ENCODE measurements around the gene GNGT2.
A peak's percentile ranks its signal among the peaks of the same experiment; 100 is the strongest.

GNGT2 gene

GRCh38 chr17:49229076-49229804 lies 18.9 kb upstream of the GNGT2 start:
- Histone ChIP-seq H3K27me3 (peaks cover 31% of the 10 kb centered on the region), H3K4me3 (ENCODE audit: low read depth in 1 of 2, low read length in 1 of 2) (peak overlapping the region; percentile 94 to 95), H3K36me3 (peaks cover 36% of the 10 kb centered on the region), H3K4me1 (ENCODE audit: control insufficient read depth in 1 of 2, insufficient read depth in 1 of 2, low read depth in 1 of 2, low read length in 1 of 2) (peaks cover 72 to 79% of the 10 kb centered on the region in 2 experiments), H3K9me3 (no peaks in the 10 kb centered on the region), H3K27ac (peak overlapping the region; percentile 93)
- no peak for TF ChIP-seq CTCF (IDR thresholded peaks at IDR 0.05)

GRCh38 chr17:49227436-49228261 lies 17.3 kb upstream of the GNGT2 start:
- Histone ChIP-seq H3K4me1 (ENCODE audit: control insufficient read depth in 1 of 2, insufficient read depth in 1 of 2, low read depth in 1 of 2, low read length in 1 of 2) (peaks cover 72 to 80% of the 10 kb centered on the region in 2 experiments), H3K27ac (peak overlapping the region; percentile 66), H3K4me3 (ENCODE audit: low read depth in 1 of 2, low read length in 1 of 2) (peak overlapping the region; percentile 27 to 94), H3K36me3 (peaks cover 52% of the 10 kb centered on the region), H3K27me3 (peaks cover 45% of the 10 kb centered on the region), H3K9me3 (no peaks in the 10 kb centered on the region)
- TF ChIP-seq CTCF (IDR thresholded peaks at IDR 0.05): peak; percentile 81

DNA sequence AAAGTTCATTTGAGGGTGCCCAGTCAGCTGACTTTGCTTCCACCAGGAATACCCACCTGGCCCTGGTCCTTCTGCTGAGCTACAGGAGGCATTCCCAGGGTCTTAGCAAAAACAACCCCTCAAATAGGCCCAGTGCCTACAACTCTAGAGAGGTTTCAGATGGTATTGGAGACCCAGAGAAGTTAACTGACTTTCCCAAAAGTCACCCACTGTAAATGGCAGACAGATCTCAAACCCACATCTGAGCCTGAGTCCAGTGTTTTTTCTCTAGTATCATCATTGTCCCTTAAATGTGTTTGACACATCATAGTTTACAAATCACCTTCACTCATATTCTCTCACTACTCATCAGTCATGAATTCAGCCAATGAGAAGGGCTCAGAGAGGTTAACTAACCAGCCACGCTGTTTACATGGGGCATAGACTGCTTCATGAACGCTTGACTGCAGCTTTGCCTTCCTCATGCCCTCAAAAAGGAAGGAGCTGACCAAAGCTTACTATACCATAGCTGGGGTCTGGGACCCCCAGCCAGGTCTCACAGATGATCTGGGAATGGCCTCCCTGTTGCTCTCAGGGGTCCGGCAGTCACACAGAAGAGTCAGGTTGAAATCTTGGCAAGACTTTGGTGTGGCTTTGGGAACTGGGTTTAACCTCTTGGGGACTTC lies 16.5 kb upstream of the GNGT2 start:
- H3K36me3 ChIP-seq: peaks cover 59% of the 10 kb centered on the region
- H3K4me1 ChIP-seq (ENCODE audit: control insufficient read depth in 1 of 2, insufficient read depth in 1 of 2, low read depth in 1 of 2, low read length in 1 of 2): peaks cover 68 to 77% of the 10 kb centered on the region in 2 experiments
- H3K4me3 ChIP-seq (ENCODE audit: low read depth in 1 of 2, low read length in 1 of 2): peak overlapping the region; percentile 27 to 94
- H3K27ac ChIP-seq: peak overlapping the region; percentile 66
- H3K27me3 ChIP-seq: peaks cover 53% of the 10 kb centered on the region
- no peak for TF ChIP-seq CTCF (IDR thresholded peaks at IDR 0.05)
- no peaks in the 10 kb centered on the region for H3K9me3 ChIP-seq

- H3K9me3 ChIP-seq: no peaks in the 10 kb centered on the region
- peaks cover 57 to 68% of the 10 kb centered on the region in 2 experiments for H3K4me1 ChIP-seq (ENCODE audit: control insufficient read depth in 1 of 2, insufficient read depth in 1 of 2, low read depth in 1 of 2, low read length in 1 of 2)
- H3K4me3 ChIP-seq (ENCODE audit: low read depth in 1 of 2, low read length in 1 of 2): peak overlapping the region in 1 of 2 experiments; percentile 94
- H3K36me3 ChIP-seq: peaks cover 60% of the 10 kb centered on the region
- peak overlapping the region; percentile 58 for H3K27ac ChIP-seq
- no peak for TF ChIP-seq CTCF (IDR thresholded peaks at IDR 0.05)
- H3K27me3 ChIP-seq: peaks cover 58% of the 10 kb centered on the region
Measured at GRCh38 chr17:49225554-49226236, 15.3 kb upstream of the GNGT2 start.

- Histone ChIP-seq H3K9me3 (no peaks in the 10 kb centered on the region), H3K4me1 (ENCODE audit: control insufficient read depth in 1 of 2, insufficient read depth in 1 of 2, low read depth in 1 of 2, low read length in 1 of 2) (peaks cover 60 to 71% of the 10 kb centered on the region in 2 experiments), H3K27me3 (peaks cover 58% of the 10 kb centered on the region), H3K36me3 (peaks cover 60% of the 10 kb centered on the region), H3K27ac (peak overlapping the region; percentile 58), H3K4me3 (ENCODE audit: low read depth in 1 of 2, low read length in 1 of 2) (peak overlapping the region; percentile 44 to 61)
- no peak for TF ChIP-seq CTCF (IDR thresholded peaks at IDR 0.05)
Measured at GRCh38 chr17:49224997-49225337, 14.6 kb upstream of the GNGT2 start.
